MV-4-11 (cell line): ENCODE measurements around the gene PTPRB.
"Not testable (repeated sequence)": the region's sequence is repeated elsewhere in the genome, so short reads cannot be mapped to it uniquely, and the experiment has no call there.

ENCODE experiments used
- DNase-seq: peaks from one replicate; lab custom pipeline; 2025; lab: John Stamatoyannopoulos, UW

PTPRB gene

DNA sequence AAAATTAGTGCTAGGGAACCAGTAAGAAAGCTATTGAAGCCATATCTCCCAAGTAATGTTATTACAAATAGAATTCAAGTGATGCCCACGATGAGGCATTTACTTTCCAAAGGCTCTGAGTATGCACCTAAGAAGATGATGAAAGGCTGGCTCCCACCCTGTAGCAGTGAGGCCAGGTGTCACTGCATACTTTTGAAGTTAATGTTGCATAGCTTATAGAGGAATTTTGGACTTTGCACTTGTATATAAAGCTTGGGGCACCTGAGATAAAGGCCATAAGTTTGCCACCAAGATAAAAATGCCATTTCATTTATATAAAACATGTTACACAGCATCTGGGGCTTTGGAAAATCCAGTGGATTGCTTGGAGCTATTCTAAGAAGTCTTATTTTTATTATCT is 96.2 kb downstream of the PTPRB start:
- no peak for DNase-seq

DNA sequence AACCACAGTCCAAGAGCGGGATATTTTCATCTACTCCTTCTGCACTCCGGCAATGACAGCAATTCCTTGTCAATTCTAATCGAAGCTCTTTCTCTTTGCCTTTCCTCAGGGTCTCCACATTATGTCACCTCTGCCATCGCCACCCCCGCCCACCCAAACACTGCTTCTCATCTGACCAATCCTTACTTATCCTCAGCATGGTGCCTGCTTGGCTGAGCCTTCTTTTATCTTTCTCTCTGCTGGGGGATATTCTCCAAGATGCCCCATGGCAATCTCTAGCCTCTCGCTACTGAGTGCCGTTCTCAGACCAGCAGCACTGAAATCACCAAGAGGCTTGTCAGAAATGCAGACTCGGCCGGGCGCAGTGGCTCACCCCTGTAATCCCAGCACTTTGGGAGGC is 100.6 kb downstream of the PTPRB start:
- DNase-seq = no peak

- no peak for DNase-seq
Measured at GRCh38 chr12:70535896-70536374, 101.3 kb downstream of the PTPRB start.

DNA sequence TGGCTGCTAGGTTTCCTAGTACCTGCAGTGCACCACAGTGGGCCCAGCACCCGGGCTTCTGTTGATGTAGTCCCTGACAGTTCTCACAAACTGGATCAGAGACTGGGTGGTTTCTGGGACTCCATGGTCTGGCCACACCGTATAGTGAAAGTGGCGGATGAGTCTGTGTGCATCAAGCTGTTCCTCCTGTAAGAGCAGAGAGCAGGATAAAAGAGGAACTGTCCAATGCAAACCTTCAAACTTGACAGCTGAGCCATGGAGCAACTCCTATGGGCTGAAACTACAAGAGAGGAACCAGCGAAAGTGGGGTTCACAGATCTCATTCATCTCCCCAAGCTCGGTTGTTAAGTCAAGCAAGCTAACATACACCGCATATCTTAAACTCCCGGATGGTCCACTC is 102.8 kb downstream of the PTPRB start:
- DNase-seq = peak; percentile 94

- no peak for DNase-seq
Measured at GRCh38 chr12:70529647-70530046, 107.6 kb downstream of the PTPRB start.

DNA sequence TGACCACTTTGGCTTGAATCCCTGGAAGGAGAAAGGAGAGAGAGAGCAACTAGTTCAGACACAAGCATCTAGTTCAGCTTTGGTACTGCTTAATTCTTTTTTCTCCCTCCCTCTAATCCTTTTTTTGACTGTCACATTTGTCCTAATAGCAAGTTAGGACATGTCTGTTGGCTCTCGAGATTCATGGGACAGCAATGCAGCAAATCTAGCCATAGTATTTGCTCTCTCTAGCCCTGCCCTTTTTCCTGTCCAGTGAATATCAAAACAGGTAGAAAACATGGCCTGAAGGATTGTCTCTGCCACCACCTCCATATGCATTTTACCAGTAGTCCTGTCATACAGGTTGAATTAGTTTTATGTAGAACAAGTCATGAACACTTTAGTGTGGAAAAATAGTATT is 116.4 kb downstream of the PTPRB start:
- no peak for DNase-seq

DNA sequence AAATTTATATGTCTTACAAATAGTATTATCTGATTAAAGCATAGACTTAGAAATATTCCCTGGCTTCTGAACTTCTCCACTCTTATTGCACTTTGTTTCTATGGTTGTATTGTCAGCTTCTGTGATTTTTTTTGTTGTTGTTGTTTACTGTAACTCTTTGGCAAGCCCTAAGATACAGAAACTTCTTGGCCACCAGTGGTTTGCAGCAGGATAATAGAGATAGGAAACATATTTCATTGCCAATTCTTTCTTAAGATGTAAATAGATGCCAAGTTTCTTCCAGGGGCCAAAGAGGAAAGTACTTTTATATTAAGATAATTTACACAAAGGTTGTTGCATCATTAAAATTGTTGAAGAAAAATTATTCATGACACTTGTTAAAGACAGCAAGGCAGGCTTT is 123.8 kb downstream of the PTPRB start:
- no peak for DNase-seq

DNA sequence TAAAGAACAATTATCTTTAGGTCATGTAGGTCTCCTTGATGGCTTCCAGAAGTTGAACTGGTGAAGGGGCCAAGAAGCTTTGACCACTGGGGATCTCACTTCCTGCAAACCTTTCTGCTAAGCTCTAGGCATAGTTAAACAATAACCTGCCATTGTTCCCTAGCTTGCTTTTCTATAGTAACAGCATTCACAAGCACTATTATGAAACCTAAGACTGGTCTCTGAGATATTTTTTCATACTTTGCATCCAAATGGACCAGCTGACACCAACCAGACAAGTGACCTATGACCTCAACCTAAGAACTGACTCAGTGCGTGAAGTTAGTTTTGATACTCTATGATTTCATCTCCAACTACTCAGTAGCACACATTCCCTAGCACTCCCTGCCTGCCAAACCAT is 129.1 kb downstream of the PTPRB start:
- DNase-seq = no peak

DNA sequence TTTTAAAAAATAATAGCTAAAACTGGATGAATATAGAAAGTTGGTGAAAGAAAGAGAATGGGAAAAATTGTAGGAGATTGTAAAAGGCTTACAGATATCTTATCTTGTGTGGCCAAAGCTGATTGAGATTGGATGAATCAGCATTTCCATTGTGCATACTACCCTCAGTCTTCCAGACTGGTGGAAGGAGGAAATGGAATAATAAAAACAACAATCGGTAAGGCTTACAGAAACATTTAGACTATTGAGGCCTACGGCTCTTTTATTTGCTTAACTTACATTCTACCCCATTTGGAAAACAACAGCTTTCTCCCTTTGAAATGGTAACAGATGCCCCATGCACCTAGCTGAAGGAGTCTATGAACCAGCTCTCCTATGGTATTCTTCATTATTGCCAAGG is 129.8 kb downstream of the PTPRB start:
- DNase-seq = no peak

- DNase-seq = no peak
Measured at GRCh38 chr12:70497508-70497907, 139.7 kb downstream of the PTPRB start.

GRCh38 chr12:70492904-70493303 is 144.3 kb downstream of the PTPRB start:
- peak; percentile 67 for DNase-seq

DNA sequence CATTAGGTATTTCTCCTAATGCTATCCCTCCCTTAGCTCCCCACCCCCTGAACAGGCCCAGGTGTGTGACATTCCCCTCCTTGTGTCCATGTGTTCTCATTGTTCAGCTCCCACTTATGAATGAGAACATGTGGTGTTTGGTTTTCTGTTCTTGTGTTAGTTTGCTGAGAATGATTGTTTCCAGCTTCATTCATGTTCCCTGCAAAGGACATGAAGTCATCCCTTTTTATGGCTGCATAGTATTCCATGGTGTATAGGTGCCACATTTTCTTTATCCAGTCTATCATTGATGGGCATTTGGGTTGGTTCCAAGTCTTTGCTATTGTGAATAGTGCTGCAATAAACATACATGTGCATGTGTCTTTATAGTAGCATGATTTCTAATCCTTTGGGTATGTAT is 146.3 kb downstream of the PTPRB start:
- DNase-seq = not testable (repeated sequence)

DNA sequence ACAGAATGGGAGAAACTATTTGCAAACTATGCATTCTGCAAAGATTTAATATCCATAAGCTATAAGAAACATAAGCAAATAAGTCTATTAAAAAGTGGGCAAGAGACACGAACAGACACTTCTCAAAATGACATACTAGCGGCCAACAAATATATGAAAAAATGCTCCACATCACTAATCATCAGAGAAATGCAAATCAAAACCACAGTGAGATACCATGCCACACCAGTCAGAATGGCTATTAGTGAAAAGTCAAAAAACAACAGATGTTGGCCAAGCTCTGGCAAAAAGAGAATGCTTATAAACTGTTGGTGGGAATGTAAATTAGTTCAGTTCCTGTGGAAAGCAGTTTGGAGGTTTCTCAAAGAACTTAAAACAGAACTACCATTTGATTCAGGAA is 149.8 kb downstream of the PTPRB start:
- DNase-seq = no peak

DNA sequence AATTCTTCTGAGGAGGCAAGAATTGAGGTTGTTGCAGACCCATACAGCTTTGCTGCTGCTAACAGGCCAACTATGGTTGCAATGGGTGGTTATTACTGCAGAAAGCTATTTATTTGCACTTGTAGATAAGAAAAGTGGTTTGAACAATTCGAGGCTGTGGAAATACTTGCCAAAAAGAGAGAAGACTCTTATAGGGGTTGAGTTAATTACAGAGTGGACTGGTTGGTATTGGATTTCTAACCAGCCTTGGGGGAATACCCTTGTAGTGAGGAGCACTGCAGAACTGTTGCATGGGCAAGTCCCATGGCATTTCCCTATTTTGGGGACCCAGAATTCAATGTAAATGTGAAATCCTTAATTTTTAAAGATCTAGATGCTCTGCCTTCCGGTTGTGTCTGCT is 150.6 kb downstream of the PTPRB start:
- no peak for DNase-seq

GRCh38 chr12:70485704-70486103 is 151.5 kb downstream of the PTPRB start:
- DNase-seq = no peak

- DNase-seq = no peak
Measured at GRCh38 chr12:70484464-70484863, 152.8 kb downstream of the PTPRB start.

- DNase-seq = no peak
Measured at GRCh38 chr12:70482764-70483163, 154.5 kb downstream of the PTPRB start.

DNA sequence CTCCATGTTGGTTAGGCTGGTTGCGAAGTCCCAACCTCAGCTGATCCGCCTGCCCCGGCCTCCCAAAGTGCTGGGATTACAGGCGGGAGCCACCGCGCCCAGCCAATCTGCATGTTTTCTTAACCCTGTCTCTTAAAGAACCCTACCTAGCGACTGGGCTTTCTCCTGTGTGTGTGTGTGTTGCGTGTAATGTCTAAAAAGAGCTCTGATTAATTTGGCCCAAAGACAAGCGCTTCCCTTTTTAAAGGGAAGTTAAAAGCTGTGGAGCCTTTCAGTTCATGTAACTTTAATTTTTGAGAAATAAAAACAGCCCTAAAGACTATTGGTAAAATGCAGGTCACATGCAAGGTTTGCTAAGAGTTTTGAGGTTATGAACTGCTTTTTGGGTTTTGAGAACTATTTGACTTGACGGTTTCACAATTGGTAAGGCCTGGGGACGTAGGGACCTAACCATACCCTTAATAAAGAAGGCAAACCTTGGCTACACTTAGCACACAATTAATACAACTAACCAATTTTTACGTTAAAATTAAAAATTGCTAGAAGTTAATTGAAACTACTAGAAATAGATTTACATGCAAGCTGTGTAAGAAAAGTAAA is 167.9 kb downstream of the PTPRB start:
- DNase-seq = peak; percentile 97

- DNase-seq = peak; percentile 43
Measured at GRCh38 chr12:70468741-70469140, 168.5 kb downstream of the PTPRB start.

DNA sequence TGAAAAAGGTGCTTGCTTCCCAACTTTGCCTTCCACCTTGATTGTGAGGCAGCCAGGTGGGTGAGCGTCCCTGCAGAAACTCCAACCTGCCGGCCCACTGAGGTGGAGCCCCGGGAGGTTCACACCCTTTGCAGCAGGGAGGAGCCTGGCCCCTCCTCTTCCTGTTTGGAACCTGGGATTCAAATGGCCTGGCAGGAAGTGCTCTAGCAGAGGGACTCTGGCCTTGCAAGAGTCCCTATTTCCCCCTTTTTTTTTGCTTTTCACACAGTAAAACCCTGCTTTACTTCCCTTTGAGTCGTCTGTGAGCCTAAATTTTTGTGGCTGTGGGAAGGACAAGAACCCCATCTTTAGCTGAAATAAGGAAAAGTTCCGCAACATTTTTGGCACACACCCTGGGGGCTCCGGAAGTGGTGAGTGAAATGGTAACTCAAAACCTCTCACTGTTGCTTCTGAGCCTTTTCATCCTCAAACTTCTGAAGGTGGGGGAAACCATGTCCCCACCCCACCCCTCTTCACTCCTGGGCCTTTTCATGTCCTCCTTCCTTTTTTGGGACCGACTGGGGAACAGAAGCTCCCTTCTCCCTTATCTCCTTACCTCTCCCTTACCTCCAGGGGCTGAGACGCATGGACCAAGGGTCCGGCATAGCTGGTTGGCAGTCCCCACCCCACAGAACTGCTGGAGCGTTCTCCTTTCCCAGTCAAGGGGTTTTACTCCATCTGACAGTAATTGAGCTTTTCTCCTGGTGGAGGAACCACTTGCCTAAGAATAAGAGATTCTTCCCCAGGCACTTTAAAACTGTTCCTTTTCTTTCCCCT is 169.1 kb downstream of the PTPRB start:
- DNase-seq = peak; percentile 84

DNA sequence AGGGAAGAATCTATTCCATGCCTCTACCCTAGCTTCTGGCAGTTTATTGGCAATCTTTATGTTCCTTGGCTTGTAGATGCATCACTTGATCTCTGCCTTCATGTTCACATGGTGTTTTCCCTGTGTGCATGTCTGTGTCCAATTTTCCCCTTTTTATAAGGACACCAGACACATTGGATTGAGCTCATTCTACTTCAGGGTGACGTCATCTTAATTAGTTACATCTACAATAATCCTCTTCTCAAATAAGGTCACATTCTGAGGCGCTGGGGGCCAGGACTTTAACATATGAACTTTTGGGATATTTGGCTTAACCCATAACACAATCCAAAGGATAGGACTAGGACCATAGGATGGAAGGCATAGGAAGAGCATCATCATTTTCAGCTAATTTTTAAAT is 169.8 kb downstream of the PTPRB start:
- DNase-seq = no peak

GRCh38 chr12:70466753-70467152 is 170.5 kb downstream of the PTPRB start:
- no peak for DNase-seq
